Stomach (tissue), 9 donors: ENCODE measurements around the gene MAN1B1. TPM values are rescaled to one million over a fixed set of nuclear protein-coding genes. Genes with fewer than 3 reads are reported as not detected.

ENCODE experiments used
- DNase-seq, 2 donors: peaks; one replicate each; pipeline versions ENCODE4 v3.0.0 to v3.0.0-alpha.2; 2013 to 2019
- H3K27ac ChIP-seq, 5 donors: fragments of 200-600 bp in 4 of 5; sonication (generic) in 4 of 5; one replicate each; pipeline ENCODE4 v1.5.1; 2013 to 2019; ENCODE audit warnings: mild to moderate bottlenecking in 1 of 5, moderate library complexity in 1 of 5
- H3K27me3 ChIP-seq, 3 donors: fragments of 200-600 bp; sonication (generic); one replicate each; pipeline ENCODE4 v1.5.1; 2017 to 2019; ENCODE audit warnings: mixed run types in 1 of 3
- H3K36me3 ChIP-seq, 4 donors: fragments of 200-600 bp; sonication (generic); 1 replicate in 3 of 4; 2 replicates in 1 of 4; pipeline ENCODE4 v1.5.1; 2016 to 2019
- H3K4me1 ChIP-seq, 4 donors: fragments of 200-600 bp; sonication (generic); one replicate each; pipeline ENCODE4 v1.5.1; 2016 to 2019
- H3K4me3 ChIP-seq, 4 donors: fragments of 200-600 bp; sonication (generic) in 3 of 4; one replicate each; pipeline ENCODE4 v1.5.1; 2016 to 2019; ENCODE audit warnings: mild to moderate bottlenecking in 1 of 4
- H3K9me3 ChIP-seq, 4 donors: fragments of 200-600 bp; sonication (generic); one replicate each; pipeline ENCODE4 v1.5.1; 2016 to 2019
- EP300 ChIP-seq: sonication (generic); formaldehyde crosslinking; IDR thresholded peaks from one replicate; pipeline ENCODE4 v1.6.1; 2017; ENCODE audit warnings: antibody characterized with exemption
- POLR2A ChIP-seq, 4 donors: fragments of 450-650 bp; IDR thresholded peaks; one replicate each; pipeline ENCODE4 v1.6.1; 2016; ENCODE audit warnings: antibody characterized with exemption in 4 of 4, control low read depth in 2 of 4, mild to moderate bottlenecking in 1 of 4, moderate library complexity in 1 of 4
- POLR2AphosphoS5 ChIP-seq, 3 donors: sonication (generic); formaldehyde crosslinking; IDR thresholded peaks; one replicate each; pipeline ENCODE4 v1.6.1; 2016; ENCODE audit warnings: antibody characterized with exemption in 3 of 3
- WGBS, 5 donors: extraction: QIAGEN DNeasy Blood & Tissue Kit in 3 of 5; methylation state at CpG; one replicate each; pipeline versions ENCODE4 v1.1.5 to v1.1.7; 2013 to 2018; 5-methylcytosine and 5-hydroxymethylcytosine counted together
- intact Hi-C: fragments of 100-400 bp; cut with DNase I; formaldehyde crosslinking; loops from one replicate; pipeline ENCODE4 v1.15.1; 2023; ENCODE audit warnings: low total_unique reads
- polyA plus RNA-seq, 3 donors: library from polyadenylated mRNA; stranded (reverse); fragments of 200-250 nt; gene quantifications; one replicate each; pipeline ENCODE4 v1.2.3, GENCODE V29; 2013
- total RNA-seq, 5 donors: library from RNA; depleted of rRNA; stranded (reverse); fragments of >200 nt; gene quantifications; one replicate each; pipeline versions ENCODE4 v1.1.0 to v1.2.3, GENCODE V29; 2014 to 2016
- TF ChIP-seq, protein P1 (sequence below), 7 experiments: fragments of 450-650 bp in 4 of 7; fragments of 200-600 bp in 3 of 7; sonication (generic) in 3 of 7; IDR thresholded peaks; one replicate each; pipeline ENCODE4 v1.5.1; 2016 to 2019; ENCODE audit warnings: antibody characterized with exemption in 7 of 7, control low read depth in 2 of 7, mild to moderate bottlenecking in 1 of 7
- donor health status: healthy with polysubstance abuse.
- donor health status: Bipolar disorder and iron deficiency.
- donor health status: healthy.

MAN1B1 gene
- total and polyA plus RNA-seq, 8 donors = 4.7 to 167 (median 39.8) TPM

- peaks cover 34 to 51% (median 47%) of the 10 kb centered on the region in 4 donors for H3K4me1 ChIP-seq
- H3K27ac ChIP-seq = peak overlapping the region; percentile 66 to 84 (median 79)
- H3K36me3 ChIP-seq = peaks cover 17 to 40% (median 32%) of the 10 kb centered on the region in 4 donors
- TF ChIP-seq POLR2A (IDR thresholded peaks at IDR 0.05) (no peak), POLR2AphosphoS5 (IDR thresholded peaks at IDR 0.05) (peak; percentile 24 to 60 (median 55))
- H3K27me3 ChIP-seq = peaks cover 0 to 49% (median 32%) of the 10 kb centered on the region in 3 donors
- intact Hi-C loops = no loop called here
- DNase-seq = peak; percentile 63 to 79
- H3K4me3 ChIP-seq = peak overlapping the region; percentile 58 to 78 (median 66)
- H3K9me3 ChIP-seq = no peaks in the 10 kb centered on the region
- WGBS, 5 donors = 35 to 58% (median 52%) methylated on average over 14 to 36 of the region's 36 CpGs
These were observed 43.7 kb upstream of the MAN1B1 start for GRCh38 chr9:137042751-137043727.

- Histone ChIP-seq H3K4me1 (peaks cover 39 to 58% (median 53%) of the 10 kb centered on the region in 4 donors), H3K36me3 (peaks cover 17 to 30% (median 22%) of the 10 kb centered on the region in 4 donors), H3K4me3 (peak overlapping the region; percentile 58 to 78 (median 66)), H3K9me3 (no peaks in the 10 kb centered on the region), H3K27me3 (peaks cover 6 to 59% (median 42%) of the 10 kb centered on the region in 3 donors), H3K27ac (peak overlapping the region; percentile 66 to 84 (median 79))
- no peak for DNase-seq
- TF ChIP-seq EP300 = no peak
- no peak for TF ChIP-seq POLR2AphosphoS5 (IDR thresholded peaks at IDR 0.05)
- no peak for TF ChIP-seq POLR2A (IDR thresholded peaks at IDR 0.05)
- TF ChIP-seq, protein P1, sequence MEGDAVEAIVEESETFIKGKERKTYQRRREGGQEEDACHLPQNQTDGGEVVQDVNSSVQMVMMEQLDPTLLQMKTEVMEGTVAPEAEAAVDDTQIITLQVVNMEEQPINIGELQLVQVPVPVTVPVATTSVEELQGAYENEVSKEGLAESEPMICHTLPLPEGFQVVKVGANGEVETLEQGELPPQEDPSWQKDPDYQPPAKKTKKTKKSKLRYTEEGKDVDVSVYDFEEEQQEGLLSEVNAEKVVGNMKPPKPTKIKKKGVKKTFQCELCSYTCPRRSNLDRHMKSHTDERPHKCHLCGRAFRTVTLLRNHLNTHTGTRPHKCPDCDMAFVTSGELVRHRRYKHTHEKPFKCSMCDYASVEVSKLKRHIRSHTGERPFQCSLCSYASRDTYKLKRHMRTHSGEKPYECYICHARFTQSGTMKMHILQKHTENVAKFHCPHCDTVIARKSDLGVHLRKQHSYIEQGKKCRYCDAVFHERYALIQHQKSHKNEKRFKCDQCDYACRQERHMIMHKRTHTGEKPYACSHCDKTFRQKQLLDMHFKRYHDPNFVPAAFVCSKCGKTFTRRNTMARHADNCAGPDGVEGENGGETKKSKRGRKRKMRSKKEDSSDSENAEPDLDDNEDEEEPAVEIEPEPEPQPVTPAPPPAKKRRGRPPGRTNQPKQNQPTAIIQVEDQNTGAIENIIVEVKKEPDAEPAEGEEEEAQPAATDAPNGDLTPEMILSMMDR (IDR thresholded peaks at IDR 0.05) = no peak
- 25 to 52% (median 37%) methylated on average over 4 to 12 of the region's 12 CpGs for WGBS, 5 donors
- intact Hi-C loops = no loop called here
These were observed 42.7 kb upstream of the MAN1B1 start for GRCh38 chr9:137044037-137044436.

GRCh38 chr9:137044502-137045177 is 42.1 kb upstream of the MAN1B1 start:
- Histone ChIP-seq H3K36me3 (peaks cover 12 to 24% (median 16%) of the 10 kb centered on the region in 4 donors), H3K9me3 (no peaks in the 10 kb centered on the region), H3K27ac (peak overlapping the region; percentile 73 to 84 (median 79)), H3K4me3 (peak overlapping the region; percentile 58 to 78 (median 66)), H3K4me1 (peaks cover 39 to 63% (median 58%) of the 10 kb centered on the region in 4 donors), H3K27me3 (peaks cover 8 to 65% (median 48%) of the 10 kb centered on the region in 3 donors)
- peak; percentile 79 to 83 for DNase-seq
- WGBS, 5 donors = 8 to 32% (median 16%) methylated on average over 10 to 18 of the region's 18 CpGs
- intact Hi-C loops = no loop called here
- TF ChIP-seq POLR2AphosphoS5 (IDR thresholded peaks at IDR 0.05) = peak in 2 of 3 donors; percentile 57 to 65
- no peak for TF ChIP-seq POLR2A (IDR thresholded peaks at IDR 0.05)

DNA sequence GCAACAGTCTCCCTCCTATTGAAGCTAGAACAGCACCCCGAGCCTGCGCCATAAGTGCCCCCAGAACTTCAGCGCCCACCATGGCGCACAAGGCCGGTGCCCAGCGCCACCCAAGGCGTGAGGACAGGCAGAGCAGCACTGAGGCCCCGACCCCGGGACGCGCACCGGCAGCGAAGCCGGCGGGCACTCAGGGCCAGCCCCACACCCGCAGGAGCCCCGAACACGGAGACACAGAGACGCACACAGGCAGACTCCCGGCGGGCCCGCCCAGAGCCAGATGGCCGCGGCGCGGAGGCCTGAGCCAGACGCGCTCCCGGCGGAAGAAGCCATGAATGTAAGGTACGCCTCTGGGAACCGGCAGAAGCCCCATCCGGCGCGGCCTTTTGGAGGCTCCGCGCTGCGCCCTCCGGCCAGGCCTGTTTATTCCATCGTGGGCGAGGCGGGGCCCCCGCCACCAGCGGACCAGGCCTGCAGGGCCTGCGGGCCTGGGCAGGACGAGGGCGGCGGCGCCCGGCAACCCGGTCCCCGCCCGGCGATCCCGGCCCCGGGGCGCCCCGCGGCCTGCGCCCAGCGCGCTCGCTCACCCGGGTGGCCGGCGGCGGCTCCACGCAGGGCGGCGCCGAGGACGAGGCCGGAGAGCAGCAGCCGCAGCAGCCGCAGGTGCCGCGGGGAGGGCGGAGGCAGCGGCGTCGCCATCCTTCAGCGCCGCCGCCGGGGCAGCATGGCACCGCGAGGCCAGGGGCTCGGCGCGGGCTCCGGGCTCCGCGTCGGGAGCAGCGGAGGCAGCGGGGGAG is 41.3 kb upstream of the MAN1B1 start:
- Histone ChIP-seq H3K4me3 (peak overlapping the region; percentile 58 to 78 (median 66)), H3K36me3 (peaks cover 4 to 16% (median 7%) of the 10 kb centered on the region in 4 donors), H3K27me3 (peaks cover 8 to 74% (median 50%) of the 10 kb centered on the region in 3 donors), H3K4me1 (peaks cover 39 to 64% (median 59%) of the 10 kb centered on the region in 4 donors), H3K9me3 (no peaks in the 10 kb centered on the region), H3K27ac (peak overlapping the region; percentile 73 to 84 (median 79))
- DNase-seq = peak in 1 of 2 donors; percentile 73
- intact Hi-C loops = no loop called here
- no peak for TF ChIP-seq POLR2A (IDR thresholded peaks at IDR 0.05)
- TF ChIP-seq, protein P1 (IDR thresholded peaks at IDR 0.05) = no peak
- 1 to 2% (median 2%) methylated on average over 54 to 96 of the region's 96 CpGs for WGBS, 5 donors
